Stimulated activated CD4-positive, alpha-beta T cell treated with anti-CD3 and anti-CD28 coated beads, Interleukin-15, amount 100 ng/mL, for 24 hours (primary cell): ENCODE results near the gene CTAGE9.
"Not testable (repeated sequence)": the region's sequence is repeated elsewhere in the genome, so short reads cannot be mapped to it uniquely, and the experiment has no call there.

Experiments used
- DNase-seq: peaks from one replicate; pipeline ENCODE4 v3.0.0-alpha.2; 2020

CTAGE9 gene

DNA sequence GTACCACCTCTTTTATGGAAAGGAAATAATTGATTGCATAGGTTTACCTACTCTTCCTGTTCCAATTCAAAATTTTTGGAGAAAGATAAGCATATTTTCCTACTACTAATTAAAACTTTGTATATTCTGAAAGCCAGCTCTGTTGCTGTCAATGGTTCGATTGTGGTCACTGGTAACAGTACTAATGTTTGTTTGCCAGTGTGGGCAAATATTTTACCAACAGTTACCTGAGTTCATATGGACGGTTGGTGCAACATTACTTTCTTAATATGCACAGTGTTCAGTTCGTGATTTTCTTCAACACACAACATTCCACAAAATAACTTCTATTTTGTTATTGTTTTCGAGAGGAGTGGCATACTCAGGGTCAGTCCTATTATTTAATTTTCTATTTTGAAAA lies 17.1 kb upstream of the CTAGE9 start:
- DNase-seq, result no peak

DNA sequence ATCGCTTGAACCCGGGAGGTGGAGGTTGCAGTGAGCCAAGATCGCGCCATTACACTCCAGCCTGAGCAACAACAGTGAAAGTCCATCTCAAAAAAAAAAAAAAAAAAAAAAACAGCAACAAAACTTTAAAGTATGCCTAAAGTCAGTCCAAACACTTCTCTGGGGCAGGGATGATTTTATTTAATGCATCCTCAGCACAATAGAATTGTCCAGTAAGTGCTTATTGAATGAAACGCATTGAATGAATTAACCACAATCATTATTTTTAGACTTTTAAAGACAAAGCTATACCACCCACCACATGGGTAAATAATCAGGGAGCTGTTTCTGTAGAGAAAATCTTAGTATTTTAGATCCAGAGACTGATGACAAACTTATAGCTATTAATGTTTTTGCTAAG lies 16.6 kb upstream of the CTAGE9 start:
- DNase-seq, result no peak

- DNase-seq, result no peak
Observed at GRCh38 chr6:131724114-131724513, 13.3 kb upstream of the CTAGE9 start.

DNA sequence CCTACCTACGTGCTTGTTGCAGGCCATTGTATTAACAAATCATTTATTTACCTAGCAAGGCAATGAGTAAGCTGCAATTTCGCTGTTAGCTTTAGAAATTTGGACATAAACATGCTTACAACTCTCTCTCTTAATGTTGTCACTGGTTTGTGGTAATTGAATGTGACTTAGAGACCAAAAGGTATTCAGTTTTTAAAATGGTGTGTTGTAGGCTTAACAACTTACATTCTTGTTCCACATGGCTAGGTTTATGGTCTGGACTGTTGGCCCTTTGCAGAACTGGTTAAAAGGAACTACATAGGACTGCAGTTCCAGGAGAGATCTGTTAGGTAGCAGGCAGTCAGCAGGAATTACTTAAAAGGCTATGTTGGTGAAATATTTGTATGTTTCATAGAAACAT lies 10.3 kb upstream of the CTAGE9 start:
- no peak for DNase-seq

- DNase-seq, result no peak
Observed at GRCh38 chr6:131717836-131718542, 7.2 kb upstream of the CTAGE9 start.

- not testable (repeated sequence) for DNase-seq
Observed at GRCh38 chr6:131715567-131715966, 4.8 kb upstream of the CTAGE9 start.

DNA sequence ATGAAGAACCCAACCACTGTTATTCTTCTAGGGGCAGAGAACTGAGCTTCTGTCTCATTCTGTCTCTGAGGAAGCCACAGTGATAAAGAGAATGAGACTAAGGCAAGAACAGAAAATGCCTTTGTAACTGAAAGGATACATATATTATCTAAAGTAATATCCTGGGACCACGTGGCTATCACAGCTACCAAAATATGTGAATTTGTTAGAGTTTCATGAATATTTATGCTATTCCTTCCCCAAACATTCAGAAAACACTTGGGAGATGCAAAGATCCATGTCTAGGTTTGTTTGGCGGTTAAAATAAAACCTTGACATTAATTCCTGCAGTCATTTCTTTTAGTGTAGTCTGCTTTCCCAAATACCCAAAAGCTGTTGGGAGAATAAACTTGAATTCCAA lies 6.9 kb downstream of the CTAGE9 start:
- DNase-seq, result not testable (repeated sequence)

DNA sequence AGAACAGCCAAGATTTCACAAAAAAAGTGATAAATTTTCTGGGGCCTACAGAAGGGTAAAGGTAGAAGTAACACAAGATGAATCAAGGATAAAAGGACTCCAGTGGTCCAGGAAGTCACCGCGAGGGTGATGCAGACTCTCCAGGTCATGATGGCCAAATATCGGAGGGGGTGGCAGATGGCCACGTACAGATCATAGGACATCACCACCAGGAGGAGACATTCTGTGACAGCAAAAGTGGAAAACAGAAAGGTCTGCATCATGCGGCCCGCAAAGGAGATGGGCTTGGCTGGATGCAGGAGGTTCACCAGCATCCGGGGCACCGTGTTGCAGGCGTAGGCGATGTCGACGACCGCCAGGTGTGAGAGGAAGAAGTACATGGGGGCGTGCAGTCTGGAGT lies 10.0 kb downstream of the CTAGE9 start:
- not testable (repeated sequence) for DNase-seq

- no peak for DNase-seq
Observed at GRCh38 chr6:131696956-131697355, 13.9 kb downstream of the CTAGE9 start.

DNA sequence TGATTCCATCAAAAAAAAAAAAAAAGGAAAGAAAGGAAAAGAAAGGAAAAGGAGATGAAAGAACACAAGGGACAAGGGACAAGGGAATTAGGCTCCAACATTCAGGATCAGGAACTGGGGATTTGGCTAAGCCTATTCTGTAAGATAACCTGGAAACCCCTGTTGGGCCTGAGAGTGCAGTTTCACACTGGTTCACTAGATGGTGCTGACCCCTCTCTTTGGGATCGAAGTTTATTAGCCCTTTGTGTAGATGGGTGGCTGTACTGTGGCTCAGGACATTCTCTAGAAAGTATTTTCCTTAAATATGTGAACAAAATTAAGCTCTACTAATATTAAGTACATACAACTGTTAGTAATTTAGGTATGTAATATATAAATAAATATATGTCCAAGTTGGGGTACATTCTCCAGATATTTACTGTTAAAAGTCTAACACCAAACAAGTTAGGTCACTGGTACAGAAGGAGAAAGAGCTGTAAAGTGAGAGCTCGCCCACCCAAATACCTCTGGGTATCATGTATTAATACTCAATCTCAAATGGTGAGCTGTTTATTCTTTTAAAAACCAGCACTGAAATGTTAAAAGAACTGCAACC lies 15.9 kb downstream of the CTAGE9 start:
- DNase-seq, result peak; percentile 41

- DNase-seq, result no peak
Observed at GRCh38 chr6:131693384-131693783, 17.4 kb downstream of the CTAGE9 start.

- DNase-seq, result no peak
Observed at GRCh38 chr6:131692589-131692988, 18.2 kb downstream of the CTAGE9 start.

DNA sequence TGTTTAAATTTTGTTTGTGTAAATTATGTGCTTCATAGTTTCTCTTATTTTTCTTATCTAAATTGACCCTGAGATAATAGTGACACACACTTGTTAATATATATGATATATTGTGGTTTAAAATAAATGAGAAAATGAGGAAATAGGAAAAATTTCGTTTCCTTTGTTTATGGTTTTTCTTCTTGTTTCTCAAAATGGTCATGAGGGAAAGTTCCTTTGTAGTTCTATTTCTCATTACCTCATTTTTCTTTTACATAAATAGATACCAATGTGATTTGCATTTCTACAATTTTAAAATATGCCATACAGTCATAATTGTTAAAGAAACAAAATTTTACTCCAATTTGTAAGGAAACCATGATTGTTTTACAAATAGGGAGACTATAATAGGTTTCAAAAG lies 18.8 kb downstream of the CTAGE9 start:
- no peak for DNase-seq

DNA sequence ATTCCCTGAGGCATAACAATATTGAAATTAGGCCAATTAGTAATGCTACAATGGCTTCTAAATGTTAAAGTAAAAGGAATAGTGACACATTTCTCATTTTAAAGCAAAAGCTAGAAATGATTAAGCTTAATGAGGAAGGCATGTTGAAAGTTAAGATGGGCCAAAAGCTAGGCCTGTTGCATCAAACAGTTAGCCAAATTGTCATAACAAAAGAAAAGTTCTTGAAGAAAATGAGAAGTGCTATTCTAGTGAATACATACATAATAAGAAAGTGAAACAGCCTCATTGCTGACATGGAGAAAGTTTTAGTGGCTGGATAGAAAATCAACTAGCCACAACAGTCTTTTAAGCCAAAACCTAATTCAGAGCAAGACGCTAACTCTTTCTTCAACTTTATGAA lies 22.5 kb downstream of the CTAGE9 start:
- DNase-seq, result no peak

GRCh38 chr6:131687022-131687421 lies 23.8 kb downstream of the CTAGE9 start:
- no peak for DNase-seq

DNA sequence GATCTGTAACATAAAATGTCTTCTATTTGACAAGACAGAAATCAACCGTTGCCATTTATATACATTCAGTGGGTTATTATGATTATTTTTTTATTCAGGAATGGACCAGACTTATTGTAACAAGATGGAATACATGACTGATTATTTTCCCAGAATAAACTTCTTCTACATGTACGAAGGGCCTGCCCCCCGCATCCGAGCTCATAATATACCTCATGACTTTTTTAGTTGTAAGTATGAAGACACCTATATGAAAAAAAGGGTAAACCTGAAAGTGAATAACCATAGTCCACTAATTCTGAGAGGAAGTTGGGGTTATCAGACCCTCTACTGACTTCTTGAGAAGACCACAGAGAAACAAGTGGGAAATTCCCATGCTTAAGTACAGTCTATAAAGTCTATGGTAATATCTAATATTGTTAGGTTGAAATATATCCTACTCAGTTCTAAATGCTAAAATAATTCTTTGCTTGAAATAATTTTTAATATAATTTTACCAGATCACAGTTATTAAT lies 25.5 kb downstream of the CTAGE9 start:
- peak; percentile 31 for DNase-seq

DNA sequence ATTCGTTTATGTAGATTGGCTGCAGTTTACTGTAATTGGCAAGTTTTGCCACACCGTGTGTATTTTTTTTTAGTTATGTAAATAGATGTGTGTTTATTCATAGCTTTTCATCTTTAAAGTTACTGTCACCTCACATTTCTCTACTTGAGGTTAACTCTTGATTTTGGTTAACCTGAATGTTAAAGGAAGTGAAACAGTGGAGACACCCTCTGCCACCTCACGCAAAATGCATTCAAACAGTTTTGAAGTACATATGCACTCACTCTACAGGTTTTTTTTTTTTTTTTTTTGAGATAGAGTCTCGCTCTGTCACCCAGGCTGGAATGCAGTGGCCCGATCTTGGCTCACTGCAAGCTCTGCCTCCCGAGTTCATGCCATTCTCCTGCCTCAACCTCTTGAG lies 27.3 kb downstream of the CTAGE9 start:
- DNase-seq, result no peak

DNA sequence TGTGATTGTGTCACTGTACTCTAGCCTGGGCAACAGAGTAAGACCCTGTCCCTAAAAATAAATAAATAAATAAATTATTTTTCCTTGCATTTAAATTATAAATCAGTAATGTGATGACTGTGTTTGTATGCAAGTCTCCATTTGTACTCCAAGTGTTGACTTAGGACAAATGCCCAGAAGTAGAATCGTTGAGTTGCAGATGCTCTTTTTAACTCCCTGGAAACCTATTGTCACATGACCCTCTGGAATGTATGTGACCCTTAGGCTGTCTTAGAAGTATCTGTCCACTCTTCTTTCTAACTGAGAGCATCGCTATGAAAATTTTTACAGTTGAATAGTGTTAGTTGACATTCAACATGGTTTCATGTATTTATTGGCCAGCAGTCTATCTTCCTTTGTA lies 28.4 kb downstream of the CTAGE9 start:
- DNase-seq, result no peak

DNA sequence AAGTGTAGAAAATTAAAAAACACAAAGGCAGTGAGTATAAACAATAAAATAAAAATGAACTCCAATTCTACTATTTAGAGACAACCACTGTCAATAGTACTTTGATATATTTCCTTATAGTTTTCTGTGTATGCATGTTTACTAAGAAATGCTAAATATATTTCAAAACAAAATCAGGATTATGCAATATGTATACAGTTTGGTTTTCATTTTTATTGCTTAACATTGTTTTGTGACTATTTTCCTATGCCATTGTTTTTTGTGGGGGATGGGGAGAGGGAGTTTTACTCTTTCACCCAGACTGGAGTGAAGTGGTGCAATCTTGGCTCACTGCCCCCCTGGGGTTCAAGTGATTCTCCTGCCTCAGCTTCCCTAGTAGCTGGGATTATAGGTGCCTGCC lies 29.2 kb downstream of the CTAGE9 start:
- DNase-seq, result no peak

- DNase-seq, result no peak
Observed at GRCh38 chr6:131680868-131681267, 29.9 kb downstream of the CTAGE9 start.

DNA sequence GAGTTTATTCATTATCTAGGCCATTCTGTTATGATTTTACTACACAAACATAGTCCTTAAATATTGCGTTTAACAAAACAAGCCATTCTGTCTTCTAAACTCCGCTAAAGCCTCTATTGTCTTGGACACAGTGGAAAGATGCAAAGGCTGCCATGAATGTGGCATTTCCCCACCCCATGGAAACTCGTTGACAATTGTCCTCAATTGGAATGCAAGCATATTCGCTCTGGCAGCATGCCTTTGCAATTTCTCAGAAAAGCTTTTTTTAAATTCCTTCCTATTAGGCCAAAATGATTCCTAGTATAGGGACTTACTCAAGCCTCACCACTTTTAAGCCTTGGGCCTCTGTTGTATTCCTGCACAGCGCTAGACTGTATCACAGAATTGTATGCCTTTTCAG lies 32.4 kb downstream of the CTAGE9 start:
- DNase-seq, result no peak

DNA sequence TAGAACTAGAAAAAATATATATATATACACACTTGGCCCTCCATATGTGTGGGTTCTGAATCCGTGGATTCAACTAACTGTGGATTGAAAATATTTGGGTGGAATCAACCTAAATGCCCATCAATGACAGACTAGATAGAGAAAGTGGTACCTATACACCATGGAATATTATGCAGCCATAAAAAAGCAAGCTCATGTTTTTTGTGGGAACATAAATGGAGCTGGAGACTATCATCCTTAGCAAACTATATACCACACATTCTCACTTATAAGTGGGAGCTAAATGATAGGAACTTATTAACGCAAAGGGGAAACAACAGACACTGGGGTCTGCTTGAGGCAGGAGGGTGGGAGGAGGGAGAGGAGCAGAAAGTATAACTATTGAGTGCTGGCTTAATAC lies 37.6 kb downstream of the CTAGE9 start:
- no peak for DNase-seq

DNA sequence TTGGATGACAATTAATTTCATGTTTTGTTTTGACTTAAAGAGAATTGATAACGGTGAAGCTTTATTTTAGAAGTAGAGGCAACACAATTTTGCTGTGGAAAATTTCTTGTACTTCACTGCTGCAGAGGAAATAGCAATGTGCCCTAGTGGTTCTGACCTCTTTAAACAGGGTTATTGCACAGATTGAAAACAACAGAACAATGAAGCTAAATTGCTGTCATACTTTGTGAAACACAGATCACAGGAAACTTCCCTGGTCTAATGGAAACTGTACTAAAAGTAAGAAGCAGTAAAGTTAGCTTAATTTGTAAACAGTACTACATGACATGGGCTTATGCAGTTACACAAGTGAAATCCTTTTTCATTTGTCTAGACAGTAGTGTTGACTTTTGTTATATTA lies 40.9 kb downstream of the CTAGE9 start:
- no peak for DNase-seq

- no peak for DNase-seq
Observed at GRCh38 chr6:131663578-131664165, 47.1 kb downstream of the CTAGE9 start.
